Activated naive CD4-positive, alpha-beta T cell treated with anti-CD3 and anti-CD28 coated beads, Interleukin-2, amount 50 U/mL, for 16 hours (primary cell): ENCODE measurements around the gene FDX2.
A peak's percentile ranks its signal among the peaks of the same experiment; 100 is the strongest.

Experiments
- DNase-seq: peaks from one replicate; pipeline ENCODE4 v3.0.0-alpha.2; 2020

The FDX2 gene

DNA sequence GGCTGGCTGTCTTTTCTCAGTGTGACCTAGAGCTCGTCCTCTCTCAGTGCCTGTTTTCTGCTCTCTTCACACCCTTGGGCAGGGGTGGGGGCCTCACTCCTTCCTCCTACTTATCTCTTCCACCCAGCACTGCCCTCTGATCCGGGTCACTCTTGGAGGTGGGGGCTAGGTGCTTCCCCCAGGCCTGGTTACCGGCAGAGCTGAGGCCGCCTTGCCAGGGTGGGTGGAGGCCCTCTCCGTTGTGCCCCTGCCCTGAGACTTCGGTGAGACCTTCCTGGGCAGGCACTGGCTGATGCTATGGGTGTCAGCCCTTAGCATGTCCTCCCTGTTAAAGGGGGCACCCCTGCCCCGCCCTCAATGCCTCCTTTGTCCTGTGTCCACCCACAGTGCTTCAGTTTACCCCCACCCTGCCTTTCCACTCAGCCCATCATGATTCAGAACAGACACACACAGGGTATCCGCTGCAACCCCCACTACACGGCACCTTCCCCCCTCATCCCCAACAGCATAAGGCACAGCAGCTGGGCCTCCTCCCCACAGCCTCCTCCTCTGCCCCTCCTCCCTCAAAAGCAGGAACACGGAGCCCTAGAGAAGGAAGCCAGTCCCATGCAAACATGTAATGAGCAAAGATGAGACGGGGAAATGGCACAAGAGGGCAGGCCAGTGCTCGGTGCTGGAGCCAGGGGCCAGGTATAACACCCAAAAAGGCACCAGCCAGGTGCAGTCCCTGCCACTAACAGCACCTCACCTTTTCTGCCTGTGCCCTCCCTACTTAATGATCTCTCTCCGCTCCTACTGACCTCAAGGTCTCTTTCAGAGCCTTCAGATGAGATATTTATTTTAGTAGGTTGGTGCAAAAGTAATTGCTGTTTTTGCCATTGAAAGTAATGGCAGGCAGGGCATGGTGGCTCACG, 16.0 kb downstream of the FDX2 start:
- DNase-seq, result no peak

DNA sequence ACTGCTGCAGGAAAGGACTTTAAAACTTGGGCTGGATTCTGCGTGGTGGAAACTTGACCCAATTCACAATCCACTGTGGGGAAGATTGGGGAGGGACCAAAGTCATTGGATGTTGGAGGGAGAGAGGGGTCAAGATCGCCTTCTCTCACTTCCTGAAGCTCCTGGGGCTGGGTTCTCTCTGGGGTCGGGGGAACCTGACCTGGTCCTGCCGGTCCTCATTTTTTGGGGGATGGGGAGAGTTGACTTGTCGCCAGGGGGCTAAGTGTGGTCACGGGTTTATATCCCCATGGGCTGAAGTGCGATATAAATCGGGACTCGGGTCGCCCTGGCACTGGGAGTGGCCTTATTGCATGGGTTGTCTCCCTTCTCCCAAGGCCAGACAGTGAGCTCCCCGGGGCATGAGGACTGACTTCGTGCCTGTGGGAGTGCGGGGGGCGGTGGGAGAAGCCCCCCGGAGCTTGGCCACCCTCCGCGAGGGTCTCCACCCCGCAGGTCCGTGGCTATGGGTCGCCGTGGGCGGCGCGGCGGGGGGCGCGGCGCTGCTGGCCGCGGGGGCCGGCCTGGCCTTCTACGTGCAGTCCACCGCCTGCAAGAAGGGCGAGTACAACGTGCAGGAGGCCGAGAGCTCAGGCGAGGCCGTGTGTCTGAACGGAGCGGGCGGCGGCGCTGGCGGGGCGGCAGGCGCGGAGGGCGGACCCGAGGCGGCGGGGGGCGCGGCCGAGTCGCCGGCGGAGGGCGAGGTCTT, 19.8 kb downstream of the FDX2 start:
- no peak for DNase-seq

DNA sequence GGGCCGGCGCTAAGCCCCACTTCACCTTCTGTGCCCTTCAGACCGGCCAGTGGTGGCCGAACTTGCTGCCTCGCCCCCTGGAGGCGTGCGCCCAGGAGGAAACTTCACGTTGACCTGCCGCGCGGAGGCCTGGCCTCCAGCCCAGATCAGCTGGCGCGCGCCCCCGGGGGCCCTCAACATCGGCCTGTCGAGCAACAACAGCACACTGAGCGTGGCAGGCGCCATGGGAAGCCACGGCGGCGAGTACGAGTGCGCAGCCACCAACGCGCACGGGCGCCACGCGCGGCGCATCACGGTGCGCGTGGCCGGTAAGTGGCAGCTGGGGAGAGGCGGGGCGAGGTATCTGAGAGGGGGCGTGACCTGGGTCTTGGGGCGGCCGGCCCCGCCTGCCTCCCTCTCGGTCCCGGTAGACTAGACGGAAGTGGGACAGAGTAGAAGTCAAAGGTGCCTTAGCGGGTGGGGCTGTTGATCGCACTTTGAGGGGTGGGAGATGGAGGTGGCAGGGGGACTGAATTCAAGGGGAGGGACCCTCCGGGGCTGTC, 20.4 kb downstream of the FDX2 start:
- peak; percentile 57 for DNase-seq

DNA sequence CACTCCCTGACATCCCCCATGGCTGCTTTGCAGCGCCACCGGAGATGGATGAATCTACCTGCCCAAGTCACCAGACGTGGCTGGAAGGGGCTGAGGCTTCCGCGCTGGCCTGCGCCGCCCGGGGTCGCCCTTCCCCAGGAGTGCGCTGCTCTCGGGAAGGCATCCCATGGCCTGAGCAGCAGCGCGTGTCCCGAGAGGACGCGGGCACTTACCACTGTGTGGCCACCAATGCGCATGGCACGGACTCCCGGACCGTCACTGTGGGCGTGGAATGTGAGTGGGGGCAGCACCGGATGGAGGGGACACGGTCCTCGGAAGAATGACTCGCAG, 21.5 kb downstream of the FDX2 start:
- no peak for DNase-seq

DNA sequence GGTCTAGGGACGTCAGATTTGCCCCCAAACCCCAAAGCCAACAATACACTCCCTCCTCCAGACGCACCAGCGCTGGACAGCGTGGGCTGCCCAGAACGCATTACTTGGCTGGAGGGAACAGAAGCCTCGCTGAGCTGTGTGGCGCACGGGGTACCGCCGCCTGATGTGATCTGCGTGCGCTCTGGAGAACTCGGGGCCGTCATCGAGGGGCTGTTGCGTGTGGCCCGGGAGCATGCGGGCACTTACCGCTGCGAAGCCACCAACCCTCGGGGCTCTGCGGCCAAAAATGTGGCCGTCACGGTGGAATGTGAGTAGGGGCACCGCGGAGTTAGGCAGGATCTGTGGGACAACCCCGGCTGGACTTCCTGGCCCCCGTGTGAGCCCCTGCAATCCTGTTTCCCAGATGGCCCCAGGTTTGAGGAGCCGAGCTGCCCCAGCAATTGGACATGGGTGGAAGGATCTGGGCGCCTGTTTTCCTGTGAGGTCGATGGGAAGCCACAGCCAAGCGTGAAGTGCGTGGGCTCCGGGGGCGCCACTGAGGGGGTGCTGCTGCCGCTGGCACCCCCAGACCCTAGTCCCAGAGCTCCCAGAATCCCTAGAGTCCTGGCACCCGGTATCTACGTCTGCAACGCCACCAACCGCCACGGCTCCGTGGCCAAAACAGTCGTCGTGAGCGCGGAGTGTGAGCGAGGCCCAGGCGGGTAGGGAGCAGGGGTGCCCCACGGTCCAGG, 22.0 kb downstream of the FDX2 start:
- no peak for DNase-seq

DNA sequence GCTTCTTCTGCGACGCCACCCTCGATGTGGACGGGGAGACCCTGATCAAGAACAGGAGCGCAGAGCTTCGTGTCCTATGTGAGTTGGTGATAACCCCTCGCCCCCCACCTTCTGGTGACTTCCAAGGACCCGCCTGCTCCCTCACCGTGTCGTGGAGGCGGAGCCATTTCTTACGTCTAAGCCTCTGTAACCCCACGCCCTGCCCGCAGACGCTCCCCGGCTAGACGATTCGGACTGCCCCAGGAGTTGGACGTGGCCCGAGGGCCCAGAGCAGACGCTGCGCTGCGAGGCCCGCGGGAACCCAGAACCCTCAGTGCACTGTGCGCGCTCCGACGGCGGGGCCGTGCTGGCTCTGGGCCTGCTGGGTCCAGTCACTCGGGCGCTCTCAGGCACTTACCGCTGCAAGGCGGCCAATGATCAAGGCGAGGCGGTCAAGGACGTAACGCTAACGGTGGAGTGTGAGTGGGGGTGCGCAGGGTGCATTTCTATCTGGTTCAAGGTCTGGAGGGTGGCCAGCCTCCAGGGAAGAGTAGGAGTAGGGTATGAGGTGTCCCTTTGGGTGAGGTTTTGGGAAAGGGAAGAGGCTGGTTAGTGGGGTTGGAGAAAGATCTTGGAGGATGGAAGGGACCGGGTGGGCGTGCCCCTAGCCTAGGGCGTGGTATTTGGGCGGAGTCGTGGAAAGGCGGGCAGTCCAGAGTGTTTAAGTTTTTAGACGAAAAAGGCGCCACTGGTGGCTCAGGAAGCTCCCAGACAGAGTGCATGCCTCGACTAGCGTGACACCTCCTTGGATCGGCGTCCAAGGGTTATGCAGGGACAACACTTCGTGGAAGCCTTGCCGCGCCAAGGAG, 22.8 kb downstream of the FDX2 start:
- DNase-seq, result no peak

DNA sequence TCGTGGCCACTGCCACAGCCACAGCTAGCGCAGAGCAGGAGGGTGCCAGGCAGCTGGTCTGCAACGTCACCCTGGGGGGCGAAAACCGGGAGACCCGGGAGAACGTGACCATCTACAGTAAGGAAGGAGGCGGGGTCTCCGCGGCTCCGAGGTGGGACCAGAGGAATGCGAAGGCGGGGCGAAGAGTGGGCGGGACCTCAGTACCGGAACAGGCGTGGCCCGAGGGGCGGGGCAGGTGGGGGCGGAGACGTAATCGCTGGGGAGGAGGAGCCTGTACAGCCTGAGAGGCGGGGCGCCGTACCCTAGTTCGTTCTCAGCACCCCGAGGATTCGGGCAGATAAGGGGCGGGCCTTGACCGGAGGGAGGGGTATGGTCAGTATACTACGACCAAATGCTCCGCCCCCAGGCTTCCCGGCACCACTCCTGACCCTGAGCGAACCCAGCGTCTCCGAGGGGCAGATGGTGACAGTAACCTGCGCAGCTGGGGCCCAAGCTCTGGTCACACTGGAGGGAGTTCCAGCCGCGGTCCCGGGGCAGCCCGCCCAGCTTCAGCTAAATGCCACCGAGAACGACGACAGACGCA, 23.5 kb downstream of the FDX2 start:
- peak; percentile 63 for DNase-seq

DNA sequence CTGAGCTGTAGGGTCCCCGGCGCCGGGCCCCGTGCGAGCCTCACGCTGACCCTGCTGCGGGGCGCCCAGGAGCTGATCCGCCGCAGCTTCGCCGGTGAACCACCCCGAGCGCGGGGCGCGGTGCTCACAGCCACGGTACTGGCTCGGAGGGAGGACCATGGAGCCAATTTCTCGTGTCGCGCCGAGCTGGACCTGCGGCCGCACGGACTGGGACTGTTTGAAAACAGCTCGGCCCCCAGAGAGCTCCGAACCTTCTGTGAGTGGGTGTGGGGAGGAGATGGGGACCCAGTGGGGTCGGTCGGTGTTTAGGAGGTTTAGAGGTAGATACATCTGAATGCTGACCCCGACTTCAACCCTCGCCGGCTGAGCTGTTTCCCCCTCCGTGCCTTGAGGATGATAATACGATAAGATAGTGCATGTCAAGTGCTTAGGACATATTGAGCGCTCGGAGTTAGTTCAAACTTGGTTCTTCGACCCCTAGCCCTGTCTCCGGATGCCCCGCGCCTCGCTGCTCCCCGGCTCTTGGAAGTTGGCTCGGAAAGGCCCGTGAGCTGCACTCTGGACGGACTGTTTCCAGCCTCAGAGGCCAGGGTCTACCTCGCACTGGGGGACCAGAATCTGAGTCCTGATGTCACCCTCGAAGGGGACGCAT, 24.1 kb downstream of the FDX2 start:
- no peak for DNase-seq

DNA sequence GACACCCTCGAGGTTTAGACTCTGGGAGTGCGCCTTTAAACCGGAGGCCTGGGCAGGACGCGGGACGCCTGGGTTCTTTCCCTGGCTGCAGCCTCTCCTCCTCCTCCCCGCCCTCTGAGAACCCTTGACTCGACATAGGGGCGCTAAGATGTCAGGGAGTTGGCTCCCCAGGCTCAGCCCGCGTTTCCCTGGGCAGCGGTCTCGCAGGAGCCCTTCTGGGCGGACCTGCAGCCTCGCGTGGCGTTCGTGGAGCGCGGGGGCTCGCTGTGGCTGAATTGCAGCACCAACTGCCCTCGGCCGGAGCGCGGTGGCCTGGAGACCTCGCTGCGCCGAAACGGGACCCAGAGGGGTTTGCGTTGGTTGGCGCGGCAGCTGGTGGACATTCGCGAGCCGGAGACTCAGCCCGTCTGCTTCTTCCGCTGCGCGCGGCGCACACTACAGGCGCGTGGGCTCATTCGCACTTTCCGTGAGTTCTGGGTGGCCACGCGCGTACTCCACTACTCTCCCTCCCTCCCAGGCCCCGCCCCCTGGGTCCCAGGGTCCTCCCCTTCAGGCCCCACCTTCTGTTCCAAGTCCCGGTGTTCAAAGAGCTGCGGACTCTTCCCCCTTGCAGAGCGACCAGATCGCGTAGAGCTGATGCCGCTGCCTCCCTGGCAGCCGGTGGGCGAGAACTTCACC, 24.8 kb downstream of the FDX2 start:
- peak; percentile 55 for DNase-seq

DNA sequence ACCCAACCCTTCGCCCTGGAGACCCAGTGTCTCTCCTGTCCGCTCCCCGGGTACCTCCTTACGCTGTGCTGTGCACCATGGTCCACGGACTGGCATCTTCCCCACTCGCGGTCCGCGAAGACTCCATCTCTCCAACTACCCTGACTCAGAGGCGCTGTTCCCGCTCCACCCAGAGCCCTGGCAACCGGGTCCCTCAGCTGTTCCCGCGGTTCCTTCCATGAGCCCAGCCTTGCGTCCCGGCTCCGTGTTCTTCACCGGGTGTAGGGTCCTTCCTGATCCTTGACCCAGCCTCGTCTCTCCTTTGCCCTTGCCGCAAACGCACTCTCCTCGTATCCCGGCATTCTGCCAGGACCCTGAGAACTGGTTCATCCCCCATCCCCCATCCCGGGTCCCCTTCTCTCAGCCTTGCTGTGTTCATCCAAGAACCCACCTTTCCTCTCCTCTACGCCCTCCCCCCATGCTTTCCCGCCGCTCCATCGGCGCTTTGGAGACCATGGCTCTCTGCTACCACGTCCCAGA, 25.4 kb downstream of the FDX2 start:
- no peak for DNase-seq

DNA sequence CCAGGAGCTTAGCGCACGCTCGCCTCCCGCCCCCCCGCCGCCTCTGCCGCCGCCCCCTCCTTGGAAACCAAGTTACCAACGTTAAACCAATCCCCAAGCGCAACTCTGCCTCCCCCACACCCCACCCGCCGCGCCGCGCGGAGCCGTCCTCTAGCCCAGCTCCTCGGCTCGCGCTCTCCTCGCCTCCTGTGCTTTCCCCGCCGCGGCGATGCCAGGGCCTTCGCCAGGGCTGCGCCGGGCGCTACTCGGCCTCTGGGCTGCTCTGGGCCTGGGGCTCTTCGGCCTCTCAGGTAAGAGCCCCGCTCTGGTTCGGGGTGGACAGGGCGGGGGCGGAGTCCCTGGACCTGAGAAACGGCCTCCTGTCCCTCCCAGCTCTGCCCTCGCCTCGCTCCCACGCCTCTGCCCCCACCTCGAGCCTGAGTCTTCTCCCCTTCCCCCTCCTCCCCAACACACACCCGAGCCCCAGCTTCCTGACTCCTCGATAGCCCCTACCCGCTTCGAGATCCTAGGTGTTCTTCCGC, 25.9 kb downstream of the FDX2 start, which contains the start of gene ICAM5:
TSS of gene ICAM5 (plus strand) at position 117 of the 521 bp plus-strand sequence. CDS start at position 209, 92 bp downstream.
- peak; percentile 66 for DNase-seq

DNA sequence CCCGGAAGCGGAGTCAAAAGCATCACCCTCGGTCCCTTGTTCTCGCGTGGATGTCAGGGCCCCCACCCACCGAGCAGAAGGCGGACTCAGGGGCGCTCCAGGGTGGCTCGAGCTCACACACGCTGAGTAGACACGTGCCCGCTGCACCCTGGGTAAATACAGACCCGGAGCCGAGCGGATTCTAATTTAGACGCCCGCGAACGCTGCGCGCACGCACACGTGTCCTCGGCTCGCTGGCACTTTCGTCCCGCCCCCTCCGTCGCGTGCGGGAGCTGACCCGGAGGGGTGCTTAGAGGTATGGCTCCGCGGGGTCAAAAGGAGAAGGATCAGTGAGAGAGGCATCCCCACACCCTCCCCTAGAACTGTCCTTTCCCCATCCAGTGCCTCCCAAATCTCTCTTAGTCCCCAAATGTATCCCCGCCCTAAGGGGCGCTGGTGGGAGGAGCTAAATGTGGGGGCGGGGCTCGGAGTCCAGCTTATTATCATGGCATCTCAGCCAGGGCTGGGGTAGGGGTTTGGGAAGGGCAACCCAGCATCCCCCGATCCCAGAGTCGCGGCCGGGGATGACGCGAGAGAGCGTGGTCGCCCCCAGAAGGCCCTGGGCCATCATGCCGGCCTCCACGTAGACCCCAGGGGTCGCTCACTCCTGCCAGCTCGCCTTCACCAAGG, 26.5 kb downstream of the FDX2 start:
- peak; percentile 80 for DNase-seq

DNA sequence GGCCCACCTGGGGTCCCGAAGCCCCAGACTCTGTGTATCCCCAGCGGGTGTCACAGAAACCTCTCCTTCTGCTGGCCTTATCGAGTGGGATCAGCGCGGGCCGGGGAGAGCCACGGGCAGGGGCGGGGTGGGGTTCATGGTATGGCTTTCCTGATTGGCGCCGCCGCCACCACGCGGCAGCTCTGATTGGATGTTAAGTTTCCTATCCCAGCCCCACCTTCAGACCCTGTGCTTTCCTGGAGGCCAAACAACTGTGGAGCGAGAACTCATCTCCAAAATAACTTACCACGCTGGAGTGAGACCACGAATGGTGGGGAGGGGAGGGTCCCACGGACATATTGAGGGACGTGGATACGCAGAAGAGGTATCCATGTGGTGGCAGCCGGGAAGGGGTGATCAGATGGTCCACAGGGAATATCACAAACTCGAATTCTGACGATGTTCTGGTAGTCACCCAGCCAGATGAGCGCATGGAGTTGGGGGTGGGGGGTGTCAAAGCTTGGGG, 27.1 kb downstream of the FDX2 start:
- DNase-seq, result peak; percentile 47

DNA sequence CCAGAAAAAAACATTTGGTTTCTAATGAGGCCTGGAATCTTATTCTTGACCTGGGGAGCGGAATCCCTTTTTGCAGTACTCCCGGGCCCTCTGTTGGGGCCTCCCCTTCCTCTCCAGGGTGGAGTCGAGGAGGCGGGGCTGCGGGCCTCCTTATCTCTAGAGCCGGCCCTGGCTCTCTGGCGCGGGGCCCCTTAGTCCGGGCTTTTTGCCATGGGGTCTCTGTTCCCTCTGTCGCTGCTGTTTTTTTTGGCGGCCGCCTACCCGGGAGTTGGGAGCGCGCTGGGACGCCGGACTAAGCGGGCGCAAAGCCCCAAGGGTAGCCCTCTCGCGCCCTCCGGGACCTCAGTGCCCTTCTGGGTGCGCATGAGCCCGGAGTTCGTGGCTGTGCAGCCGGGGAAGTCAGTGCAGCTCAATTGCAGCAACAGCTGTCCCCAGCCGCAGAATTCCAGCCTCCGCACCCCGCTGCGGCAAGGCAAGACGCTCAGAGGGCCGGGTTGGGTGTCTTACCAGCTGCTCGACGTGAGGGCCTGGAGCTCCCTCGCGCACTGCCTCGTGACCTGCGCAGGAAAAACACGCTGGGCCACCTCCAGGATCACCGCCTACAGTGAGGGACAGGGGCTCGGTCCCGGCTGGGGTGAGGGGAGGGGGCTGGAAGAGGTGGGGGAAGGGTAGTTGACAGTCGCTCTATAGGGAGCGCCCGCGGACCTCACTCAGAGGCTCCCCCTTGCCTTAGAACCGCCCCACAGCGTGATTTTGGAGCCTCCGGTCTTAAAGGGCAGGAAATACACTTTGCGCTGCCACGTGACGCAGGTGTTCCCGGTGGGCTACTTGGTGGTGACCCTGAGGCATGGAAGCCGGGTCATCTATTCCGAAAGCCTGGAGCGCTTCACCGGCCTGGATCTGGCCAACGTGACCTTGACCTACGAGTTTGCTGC, 28.7 kb downstream of the FDX2 start, which contains the start of gene ICAM4:
TSS of gene ICAM4 (plus strand) at position 153 of the 935 bp plus-strand sequence. CDS start at position 211, 58 bp downstream.
- no peak for DNase-seq

DNA sequence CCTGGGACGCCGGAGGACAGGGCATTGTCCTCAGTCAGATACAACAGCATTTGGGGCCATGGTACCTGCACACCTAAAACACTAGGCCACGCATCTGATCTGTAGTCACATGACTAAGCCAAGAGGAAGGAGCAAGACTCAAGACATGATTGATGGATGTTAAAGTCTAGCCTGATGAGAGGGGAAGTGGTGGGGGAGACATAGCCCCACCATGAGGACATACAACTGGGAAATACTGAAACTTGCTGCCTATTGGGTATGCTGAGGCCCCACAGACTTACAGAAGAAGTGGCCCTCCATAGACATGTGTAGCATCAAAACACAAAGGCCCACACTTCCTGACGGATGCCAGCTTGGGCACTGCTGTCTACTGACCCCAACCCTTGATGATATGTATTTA, 30.4 kb downstream of the FDX2 start:
- no peak for DNase-seq

DNA sequence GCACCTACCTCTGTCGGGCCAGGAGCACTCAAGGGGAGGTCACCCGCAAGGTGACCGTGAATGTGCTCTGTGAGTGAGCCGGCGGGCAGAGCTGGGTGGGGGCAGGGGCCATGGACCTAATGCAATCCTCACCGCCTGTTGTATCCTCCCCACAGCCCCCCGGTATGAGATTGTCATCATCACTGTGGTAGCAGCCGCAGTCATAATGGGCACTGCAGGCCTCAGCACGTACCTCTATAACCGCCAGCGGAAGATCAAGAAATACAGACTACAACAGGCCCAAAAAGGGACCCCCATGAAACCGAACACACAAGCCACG, 30.9 kb downstream of the FDX2 start:
- DNase-seq, result no peak

DNA sequence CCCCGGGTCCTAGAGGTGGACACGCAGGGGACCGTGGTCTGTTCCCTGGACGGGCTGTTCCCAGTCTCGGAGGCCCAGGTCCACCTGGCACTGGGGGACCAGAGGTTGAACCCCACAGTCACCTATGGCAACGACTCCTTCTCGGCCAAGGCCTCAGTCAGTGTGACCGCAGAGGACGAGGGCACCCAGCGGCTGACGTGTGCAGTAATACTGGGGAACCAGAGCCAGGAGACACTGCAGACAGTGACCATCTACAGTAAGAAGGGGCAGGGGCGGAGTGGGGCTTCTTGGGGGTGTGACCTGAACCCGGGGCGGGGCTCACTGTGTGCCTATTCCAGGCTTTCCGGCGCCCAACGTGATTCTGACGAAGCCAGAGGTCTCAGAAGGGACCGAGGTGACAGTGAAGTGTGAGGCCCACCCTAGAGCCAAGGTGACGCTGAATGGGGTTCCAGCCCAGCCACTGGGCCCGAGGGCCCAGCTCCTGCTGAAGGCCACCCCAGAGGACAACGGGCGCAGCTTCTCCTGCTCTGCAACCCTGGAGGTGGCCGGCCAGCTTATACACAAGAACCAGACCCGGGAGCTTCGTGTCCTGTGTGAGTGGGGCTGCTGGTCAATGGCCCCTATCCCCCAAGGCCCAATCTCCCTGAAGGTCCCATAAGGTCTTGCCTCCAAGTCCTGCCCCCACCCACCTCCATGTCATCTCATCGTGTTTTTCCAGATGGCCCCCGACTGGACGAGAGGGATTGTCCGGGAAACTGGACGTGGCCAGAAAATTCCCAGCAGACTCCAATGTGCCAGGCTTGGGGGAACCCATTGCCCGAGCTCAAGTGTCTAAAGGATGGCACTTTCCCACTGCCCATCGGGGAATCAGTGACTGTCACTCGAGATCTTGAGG, 31.5 kb downstream of the FDX2 start:
- DNase-seq, result no peak
